Common myeloid progenitor, CD34-positive (primary cell): ENCODE results near the gene MBNL1.
"Not testable (repeated sequence)": the region's sequence is repeated elsewhere in the genome, so short reads cannot be mapped to it uniquely, and the experiment has no call there.

Experiments used
- CTCF ChIA-PET: fragments of 350-600 bp; sonication (Branson Sonifier 250); formaldehyde crosslinking; loops from one replicate; lab custom pipeline; 2021; ENCODE audit warnings: antibody characterized with exemption; lab: Charles Lee
- POLR2A ChIA-PET: fragments of 350-600 bp; sonication (Branson Sonifier 250); formaldehyde crosslinking; loops from one replicate; lab custom pipeline; 2021; ENCODE audit warnings: antibody characterized with exemption; lab: Charles Lee
- DNase-seq, 3 donors: peaks; one replicate each; pipeline versions ENCODE4 v3.0.0 to v3.0.0-alpha.2; 2013
- H3K27ac ChIP-seq, 2 experiments: 1 replicate in 1 of 2; 2 replicates in 1 of 2; pipeline ENCODE4 v1.7.0; 2013; ENCODE audit warnings: inconsistent platforms in 2 of 2, low read length in 2 of 2, mild to moderate bottlenecking in 2 of 2, low read depth in 1 of 2, moderate library complexity in 1 of 2; ENCODE audit not compliant: severe bottlenecking in 2 of 2, insufficient read depth in 1 of 2, poor library complexity in 1 of 2
- H3K27me3 ChIP-seq, 5 experiments: replicated peaks in 2 of 5; 1 replicate in 3 of 5; 2 replicates in 2 of 5; pipeline versions ENCODE4 v1.6.1 to v1.7.0; 2013; ENCODE audit warnings: low read length in 4 of 5, mild to moderate bottlenecking in 2 of 5, moderate library complexity in 2 of 5, inconsistent platforms in 1 of 5; ENCODE audit not compliant: insufficient read depth in 5 of 5, control insufficient read depth in 4 of 5
- H3K36me3 ChIP-seq, 4 experiments: 1 replicate in 2 of 4; 2 replicates in 2 of 4; pipeline versions ENCODE4 v1.6.1 to v1.7.0; 2013; ENCODE audit warnings: low read length in 3 of 4, control low read depth in 1 of 4, mild to moderate bottlenecking in 1 of 4; ENCODE audit not compliant: control insufficient read depth in 4 of 4, insufficient read depth in 4 of 4
- H3K4me1 ChIP-seq, 4 experiments: 1 replicate in 3 of 4; 2 replicates in 1 of 4; pipeline versions ENCODE4 v1.6.1 to v1.7.1; 2013; ENCODE audit warnings: low read length in 3 of 4, mild to moderate bottlenecking in 3 of 4, control low read depth in 1 of 4, inconsistent platforms in 1 of 4, moderate library complexity in 1 of 4; ENCODE audit not compliant: control insufficient read depth in 4 of 4, insufficient read depth in 4 of 4; ENCODE audit errors: control extremely low read depth in 1 of 4
- H3K4me3 ChIP-seq, 7 experiments: 1 replicate in 4 of 7; 2 replicates in 3 of 7; pipeline versions ENCODE4 v1.5.1 to v1.7.0; 2013; ENCODE audit warnings: mild to moderate bottlenecking in 7 of 7, low read length in 6 of 7, moderate library complexity in 6 of 7, inconsistent platforms in 2 of 7, low read depth in 2 of 7, control low read depth in 1 of 7; ENCODE audit not compliant: insufficient read depth in 4 of 7, control insufficient read depth in 1 of 7; ENCODE audit errors: extremely low read depth in 1 of 7
- H3K9me3 ChIP-seq, 5 experiments: 1 replicate in 4 of 5; 2 replicates in 1 of 5; pipeline versions ENCODE4 v1.6.1 to v1.7.1; 2013; ENCODE audit warnings: low read length in 4 of 5, mild to moderate bottlenecking in 2 of 5, inconsistent platforms in 1 of 5, low read depth in 1 of 5, moderate library complexity in 1 of 5; ENCODE audit not compliant: control insufficient read depth in 4 of 5, insufficient read depth in 2 of 5; ENCODE audit errors: control extremely low read depth in 1 of 5
- WGBS: methylation state at CpG from one replicate; pipeline ENCODE4 v1.1.5; 2013; ENCODE audit not compliant: insufficient coverage; 5-methylcytosine and 5-hydroxymethylcytosine counted together

MBNL1 gene

GRCh38 chr3:152396867-152397266, 128.1 kb downstream of the MBNL1 start:
- Histone ChIP-seq H3K4me3 (no peak overlapping the region), H3K4me1 (peaks cover 8 to 18% (median 13%) of the 10 kb centered on the region in 4 experiments), H3K27me3 (no peaks in the 10 kb centered on the region), H3K27ac (no peak overlapping the region), H3K9me3 (peaks cover 0 to 2% (median 0%) of the 10 kb centered on the region in 5 experiments), H3K36me3 (peaks cover 9 to 41% (median 25%) of the 10 kb centered on the region in 4 experiments)
- CTCF ChIA-PET = no interaction called here
- POLR2A ChIA-PET = interaction anchor here (0.7 kb wide), 1 partner anchor 325 kb away, joined by 3 read pairs; no protein-coding TSS in a partner anchor
- DNase-seq = no peak

- H3K4me3 ChIP-seq, DNase-seq, POLR2A ChIA-PET, H3K27me3 ChIP-seq, H3K9me3 ChIP-seq, H3K27ac ChIP-seq: not testable (repeated sequence)
- H3K36me3 ChIP-seq = peaks cover 9 to 45% (median 25%) of the 10 kb centered on the region in 4 experiments
- CTCF ChIA-PET = interaction anchor here (0.6 kb wide), 1 partner anchor 14 kb away, joined by 3 read pairs; no protein-coding TSS in a partner anchor
- H3K4me1 ChIP-seq = peaks cover 8 to 22% (median 13%) of the 10 kb centered on the region in 4 experiments
- no CpG with 5 or more reads among the region's 2 CpGs for WGBS
Observed at GRCh38 chr3:152397348-152397747, 128.6 kb downstream of the MBNL1 start.

DNA sequence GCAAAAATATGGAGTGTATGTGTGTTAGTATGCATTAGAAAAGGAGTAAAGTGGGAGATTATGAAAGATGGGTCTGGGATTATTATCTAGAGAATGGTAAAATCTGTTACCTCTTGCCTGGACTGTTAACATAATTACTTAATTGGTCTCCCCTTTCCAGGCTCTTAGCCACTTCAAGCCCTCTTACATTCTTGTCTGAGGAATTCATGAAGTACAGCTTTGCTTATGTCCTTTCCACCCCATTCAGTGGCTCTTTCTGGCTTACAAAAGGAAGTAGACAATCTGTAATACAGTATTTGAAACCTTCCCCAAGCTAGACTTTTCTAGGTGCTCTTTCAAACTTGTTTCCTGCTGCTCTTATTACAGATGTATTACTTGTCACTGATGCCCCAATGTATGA, 129.8 kb downstream of the MBNL1 start:
- H3K27me3 ChIP-seq = no peaks in the 10 kb centered on the region
- POLR2A ChIA-PET = no interaction called here
- peak overlapping the region in 1 of 2 experiments; percentile 50 for H3K27ac ChIP-seq
- peaks cover 0 to 2% (median 0%) of the 10 kb centered on the region in 5 experiments for H3K9me3 ChIP-seq
- peak in 1 of 3 donors; percentile 35 for DNase-seq
- peaks cover 9 to 41% (median 21%) of the 10 kb centered on the region in 4 experiments for H3K36me3 ChIP-seq
- CTCF ChIA-PET = interaction anchor here (0.6 to 2.4 kb wide), 8 partner anchors 8 to 48 kb away, joined by 3 to 11 read pairs (median 5); no protein-coding TSS in a partner anchor
- H3K4me3 ChIP-seq = no peak overlapping the region
- peaks cover 8 to 32% (median 13%) of the 10 kb centered on the region in 4 experiments for H3K4me1 ChIP-seq

GRCh38 chr3:152399374-152399773, 130.6 kb downstream of the MBNL1 start:
- H3K4me1 ChIP-seq = peaks cover 12 to 40% (median 17%) of the 10 kb centered on the region in 4 experiments
- peak overlapping the region in 1 of 2 experiments; percentile 26 for H3K27ac ChIP-seq
- H3K27me3 ChIP-seq = no peaks in the 10 kb centered on the region
- DNase-seq = peak; percentile 29 to 76 (median 67)
- peaks cover 0 to 2% (median 0%) of the 10 kb centered on the region in 5 experiments for H3K9me3 ChIP-seq
- no peak overlapping the region for H3K4me3 ChIP-seq
- ChIA-PET POLR2A (interaction anchor here (0.6 kb wide), 2 partner anchors 53 to 166 kb away, joined by 3 to 4 read pairs; no protein-coding TSS in a partner anchor), CTCF (interaction anchor here (0.6 to 2.4 kb wide), 9 partner anchors 9 to 844 kb away, joined by 3 to 11 read pairs (median 4); no protein-coding TSS in a partner anchor)
- peaks cover 9 to 40% (median 19%) of the 10 kb centered on the region in 4 experiments for H3K36me3 ChIP-seq

DNA sequence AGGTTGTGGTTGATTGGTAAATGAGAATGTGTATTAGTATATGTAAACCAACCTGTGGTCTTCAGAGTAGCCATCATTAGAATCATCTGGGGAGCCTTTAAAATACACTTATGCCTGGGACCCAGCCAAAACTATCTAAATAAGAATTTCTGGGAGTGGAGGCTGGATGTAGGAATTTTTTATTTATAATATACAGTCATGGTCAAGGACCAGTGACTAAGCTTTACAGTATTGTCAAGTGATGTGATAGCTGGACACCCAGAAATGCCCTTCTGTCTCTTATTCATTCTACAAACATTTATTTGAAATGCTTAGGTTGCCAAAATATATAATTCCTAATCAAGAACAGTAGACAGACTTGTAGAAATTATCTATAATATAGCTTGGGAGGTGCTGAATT, 132.2 kb downstream of the MBNL1 start:
- H3K27me3 ChIP-seq = no peaks in the 10 kb centered on the region
- peaks cover 0 to 2% (median 0%) of the 10 kb centered on the region in 5 experiments for H3K9me3 ChIP-seq
- DNase-seq = no peak
- peak overlapping the region in 1 of 2 experiments; percentile 62 for H3K27ac ChIP-seq
- POLR2A ChIA-PET = no interaction called here
- H3K36me3 ChIP-seq = peaks cover 7 to 29% (median 12%) of the 10 kb centered on the region in 4 experiments
- CTCF ChIA-PET = interaction anchor here (1.1 to 1.9 kb wide), 4 partner anchors 9 to 36 kb away, joined by 3 to 6 read pairs (median 3); no protein-coding TSS in a partner anchor
- H3K4me3 ChIP-seq = no peak overlapping the region
- H3K4me1 ChIP-seq = peaks cover 12 to 52% (median 21%) of the 10 kb centered on the region in 4 experiments

GRCh38 chr3:152402695-152403451, 134.1 kb downstream of the MBNL1 start:
- Histone ChIP-seq H3K4me1 (peaks cover 12 to 59% (median 23%) of the 10 kb centered on the region in 4 experiments), H3K36me3 (peaks cover 2 to 18% (median 7%) of the 10 kb centered on the region in 4 experiments), H3K4me3 (no peak overlapping the region), H3K27ac (peak overlapping the region in 1 of 2 experiments; percentile 45), H3K27me3 (no peaks in the 10 kb centered on the region), H3K9me3 (no peaks in the 10 kb centered on the region)
- peak; percentile 21 to 64 (median 59) for DNase-seq
- ChIA-PET POLR2A (interaction anchor here (0.6 kb wide), 1 partner anchor 69 kb away, joined by 5 read pairs; no protein-coding TSS in a partner anchor), CTCF (interaction anchor here (0.8 to 1.9 kb wide), 2 partner anchors 11 to 15 kb away, joined by 3 to 6 read pairs; no protein-coding TSS in a partner anchor)
- 33% methylated on average over 3 of the region's 5 CpGs for WGBS
